SU-DHL-6 (cell line): ENCODE measurements around the gene RNF217.

Experiments used
- H2AFZ ChIP-seq: fragments of 200-600 bp; sonication (generic); 2 replicates; pipeline ENCODE4 v1.6.1; 2014; ENCODE audit warnings: low read depth, mild to moderate bottlenecking, moderate library complexity, mixed read lengths, antibody characterized with exemption, low read length; ENCODE audit not compliant: severe bottlenecking
- H3F3A ChIP-seq: fragments of 200-600 bp; shearing (Covaris generic); 2 replicates; pipeline ENCODE4 v1.6.0; 2016; ENCODE audit warnings: antibody characterized with exemption, mild to moderate bottlenecking; ENCODE audit not compliant: insufficient read depth
- H3K27ac ChIP-seq: fragments of 200-600 bp; sonication (generic); 2 replicates; pipeline ENCODE4 v1.5.1; 2016; ENCODE audit warnings: low read depth, mild to moderate bottlenecking, low read length, moderate library complexity, mixed read lengths
- H3K27me3 ChIP-seq: fragments of 200-600 bp; sonication (generic), shearing (Covaris generic); 2 replicates; pipeline ENCODE4 v1.6.0; 2014; ENCODE audit warnings: mild to moderate bottlenecking, low read length
- H3K36me3 ChIP-seq: fragments of 200-600 bp; sonication (generic); 2 replicates; pipeline ENCODE4 v1.6.1; 2014; ENCODE audit warnings: mild to moderate bottlenecking, low read length, mixed read lengths
- H3K4me2 ChIP-seq: fragments of 300-600, 200-600 bp; shearing (Covaris generic), sonication (generic); 2 replicates; pipeline ENCODE4 v1.6.0; 2014; ENCODE audit warnings: low read length, low read depth, mild to moderate bottlenecking; ENCODE audit not compliant: poor library complexity, severe bottlenecking
- H3K4me3 ChIP-seq: fragments of 200-600 bp; sonication (generic); 2 replicates; pipeline ENCODE4 v1.5.1; 2014; ENCODE audit warnings: antibody characterized with exemption, low read length, mild to moderate bottlenecking, mixed read lengths; ENCODE audit not compliant: insufficient read depth, poor library complexity, severe bottlenecking
- H3K79me2 ChIP-seq: fragments of 200-600 bp; sonication (generic); 2 replicates; pipeline ENCODE4 v1.6.1; 2014; ENCODE audit warnings: mild to moderate bottlenecking, low read length, moderate library complexity; ENCODE audit not compliant: insufficient read depth
- H3K9ac ChIP-seq: fragments of 200-600 bp; sonication (generic); 2 replicates; pipeline ENCODE4 v1.7.0; 2014; ENCODE audit warnings: mild to moderate bottlenecking, low read length
- H3K9me2 ChIP-seq: fragments of 200-600 bp; sonication (generic); replicated peaks from 2 replicates; pipeline ENCODE4 v1.6.1; 2014; ENCODE audit warnings: low read length; ENCODE audit not compliant: insufficient read depth
- H3K9me3 ChIP-seq: fragments of 200-600 bp; sonication (generic); 2 replicates; pipeline ENCODE4 v1.6.1; 2014; ENCODE audit warnings: low read length, mixed read lengths; ENCODE audit not compliant: insufficient read depth
- H4K20me1 ChIP-seq: fragments of 200-600 bp; sonication (generic); 2 replicates; pipeline ENCODE4 v1.6.1; 2014; ENCODE audit warnings: low read depth, mild to moderate bottlenecking, antibody characterized with exemption, low read length, moderate library complexity, mixed read lengths
- EZH2phosphoT487 ChIP-seq: fragments of 200-600 bp; sonication (generic), shearing (Covaris generic); conservative IDR thresholded peaks from 2 replicates; pipeline ENCODE4 v1.6.1; 2018; ENCODE audit warnings: mild to moderate bottlenecking, antibody characterized with exemption, low read length, moderate library complexity, mixed read lengths
- TF ChIP-seq, protein P1 (sequence below): fragments of 200-600 bp; sonication (generic); IDR thresholded peaks from one replicate; pipeline ENCODE4 v1.5.1; 2017; ENCODE audit warnings: antibody characterized with exemption, mild to moderate bottlenecking, low read length, moderate library complexity; ENCODE audit not compliant: insufficient read depth, poor library complexity, severe bottlenecking

RNF217 gene

DNA sequence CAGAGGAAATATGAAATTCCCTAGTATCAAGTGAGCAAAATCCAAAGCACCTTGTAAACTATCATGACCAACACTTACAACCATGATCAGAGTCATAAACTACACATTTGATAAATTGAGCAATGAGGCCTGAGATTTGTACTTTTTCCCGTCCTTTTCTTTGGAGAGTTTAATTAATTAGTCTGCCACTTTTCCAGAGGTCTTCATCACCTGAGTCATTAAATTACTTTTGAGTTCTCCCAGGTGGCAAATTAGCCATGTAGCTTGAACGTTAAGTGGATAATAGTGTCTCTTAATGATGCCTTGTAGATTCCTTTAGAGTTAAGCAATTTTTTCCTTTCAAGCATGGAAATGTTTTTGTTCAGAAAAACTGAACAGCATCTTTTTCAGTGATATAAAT is 75.6 kb downstream of the RNF217 start:
- TF ChIP-seq, protein P1, sequence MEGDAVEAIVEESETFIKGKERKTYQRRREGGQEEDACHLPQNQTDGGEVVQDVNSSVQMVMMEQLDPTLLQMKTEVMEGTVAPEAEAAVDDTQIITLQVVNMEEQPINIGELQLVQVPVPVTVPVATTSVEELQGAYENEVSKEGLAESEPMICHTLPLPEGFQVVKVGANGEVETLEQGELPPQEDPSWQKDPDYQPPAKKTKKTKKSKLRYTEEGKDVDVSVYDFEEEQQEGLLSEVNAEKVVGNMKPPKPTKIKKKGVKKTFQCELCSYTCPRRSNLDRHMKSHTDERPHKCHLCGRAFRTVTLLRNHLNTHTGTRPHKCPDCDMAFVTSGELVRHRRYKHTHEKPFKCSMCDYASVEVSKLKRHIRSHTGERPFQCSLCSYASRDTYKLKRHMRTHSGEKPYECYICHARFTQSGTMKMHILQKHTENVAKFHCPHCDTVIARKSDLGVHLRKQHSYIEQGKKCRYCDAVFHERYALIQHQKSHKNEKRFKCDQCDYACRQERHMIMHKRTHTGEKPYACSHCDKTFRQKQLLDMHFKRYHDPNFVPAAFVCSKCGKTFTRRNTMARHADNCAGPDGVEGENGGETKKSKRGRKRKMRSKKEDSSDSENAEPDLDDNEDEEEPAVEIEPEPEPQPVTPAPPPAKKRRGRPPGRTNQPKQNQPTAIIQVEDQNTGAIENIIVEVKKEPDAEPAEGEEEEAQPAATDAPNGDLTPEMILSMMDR = no peak
- TF ChIP-seq EZH2phosphoT487 = no peak

DNA sequence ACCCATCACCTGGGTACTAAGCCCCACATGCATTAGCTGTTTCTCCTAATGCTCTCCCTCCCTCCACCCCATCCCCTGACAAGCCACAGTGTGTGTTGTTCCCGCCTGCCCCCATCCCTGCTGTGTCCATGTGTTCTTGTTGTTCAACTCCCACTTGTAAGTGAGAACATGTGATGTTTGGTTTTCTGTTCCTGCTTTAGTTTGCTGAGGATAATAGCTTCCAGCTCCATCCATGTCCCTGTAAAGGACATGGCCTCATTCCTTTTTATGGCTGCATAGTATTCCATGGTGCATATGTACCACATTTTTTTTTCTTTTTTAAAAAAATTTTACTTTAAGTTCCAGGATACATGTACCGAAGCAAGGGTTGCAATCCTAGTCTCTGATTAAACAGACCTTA is 76.7 kb downstream of the RNF217 start:
- Histone ChIP-seq H3K27ac (no peak overlapping the region), H3K27me3 (no peaks in the 10 kb centered on the region), H3K9ac (no peak overlapping the region), H3F3A (no peaks in the 10 kb centered on the region), H3K9me2 (no peaks in the 10 kb centered on the region), H3K79me2 (no peaks in the 10 kb centered on the region), H3K4me2 (no peak overlapping the region), H3K36me3 (no peaks in the 10 kb centered on the region), H3K9me3 (no peaks in the 10 kb centered on the region), H2AFZ (no peak overlapping the region), H4K20me1 (no peaks in the 10 kb centered on the region), H3K4me3 (no peak overlapping the region)
- TF ChIP-seq, protein P1 = no peak
- TF ChIP-seq EZH2phosphoT487 = no peak

More for the DNA sequence above, 75.6 kb downstream of the RNF217 start:
- Histone ChIP-seq H3K79me2 (no peaks in the 10 kb centered on the region), H3K9me3 (no peaks in the 10 kb centered on the region), H3K27ac (no peak overlapping the region), H3K4me2 (no peak overlapping the region), H3K9me2 (no peaks in the 10 kb centered on the region), H3F3A (no peaks in the 10 kb centered on the region), H3K27me3 (no peaks in the 10 kb centered on the region), H3K9ac (no peak overlapping the region), H3K4me3 (no peak overlapping the region), H3K36me3 (no peaks in the 10 kb centered on the region), H4K20me1 (no peaks in the 10 kb centered on the region), H2AFZ (no peak overlapping the region)

DNA sequence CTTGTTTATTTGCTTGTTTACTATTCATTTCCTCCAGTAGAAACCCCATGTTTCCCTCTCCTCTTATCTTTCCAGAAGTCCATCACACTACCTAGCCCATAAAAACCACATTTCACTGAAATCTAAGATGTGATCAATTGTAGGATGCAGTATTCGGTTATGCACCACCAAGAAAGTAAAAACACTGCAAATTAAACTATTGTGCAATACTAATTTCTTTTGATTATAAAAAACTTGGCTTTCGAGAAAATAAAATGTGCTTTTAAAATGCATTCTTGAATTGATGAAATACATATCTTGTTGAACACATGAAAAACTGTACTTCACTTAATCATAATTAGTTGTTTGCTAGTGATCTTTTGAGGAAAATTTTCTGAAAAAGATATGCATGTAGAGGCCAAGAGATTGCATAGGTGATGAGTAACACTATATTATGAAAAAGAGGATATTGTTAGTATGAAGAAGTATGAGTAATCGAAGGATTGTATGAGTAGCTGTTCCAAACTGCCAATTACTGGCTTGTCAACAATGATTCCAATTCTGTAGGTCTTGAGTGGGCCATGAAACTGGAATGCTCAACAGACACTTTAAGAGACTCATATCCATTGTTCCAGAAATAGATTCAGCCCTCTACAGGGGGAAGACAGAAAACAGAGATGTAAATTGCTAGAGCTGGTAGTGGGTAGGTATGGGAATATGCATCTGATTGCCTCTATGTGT is 79.7 kb downstream of the RNF217 start:
- no peak for TF ChIP-seq EZH2phosphoT487
- TF ChIP-seq, protein P1 = no peak
- H3K4me2 ChIP-seq = no peak overlapping the region
- no peaks in the 10 kb centered on the region for H3K79me2 ChIP-seq

More for the DNA sequence above, 79.7 kb downstream of the RNF217 start:
- Histone ChIP-seq H3K27ac (no peak overlapping the region), H2AFZ (no peak overlapping the region), H4K20me1 (no peaks in the 10 kb centered on the region), H3K9me2 (no peaks in the 10 kb centered on the region), H3K36me3 (no peaks in the 10 kb centered on the region), H3K4me3 (no peak overlapping the region), H3F3A (no peaks in the 10 kb centered on the region), H3K27me3 (no peaks in the 10 kb centered on the region), H3K9ac (no peak overlapping the region), H3K9me3 (no peaks in the 10 kb centered on the region)
